Activated CD4-positive, alpha-beta T cell treated with anti-CD3 and anti-CD28 coated beads, Interleukin-2, amount 50 U/mL, for 16 hours (primary cell): ENCODE data around the gene HCST.

ENCODE experiments used
- DNase-seq: peaks from one replicate; pipeline ENCODE4 v3.0.0-alpha.2; 2020

The HCST gene, protein sequence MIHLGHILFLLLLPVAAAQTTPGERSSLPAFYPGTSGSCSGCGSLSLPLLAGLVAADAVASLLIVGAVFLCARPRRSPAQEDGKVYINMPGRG

GRCh38 chr19:35901854-35902661 lies at the start of gene HCST:
Gene HCST, plus strand, starts transcription at chr19:35902529. Its CDS starts 65 bp downstream, at chr19:35902594.
- DNase-seq = peak; percentile 59

DNA sequence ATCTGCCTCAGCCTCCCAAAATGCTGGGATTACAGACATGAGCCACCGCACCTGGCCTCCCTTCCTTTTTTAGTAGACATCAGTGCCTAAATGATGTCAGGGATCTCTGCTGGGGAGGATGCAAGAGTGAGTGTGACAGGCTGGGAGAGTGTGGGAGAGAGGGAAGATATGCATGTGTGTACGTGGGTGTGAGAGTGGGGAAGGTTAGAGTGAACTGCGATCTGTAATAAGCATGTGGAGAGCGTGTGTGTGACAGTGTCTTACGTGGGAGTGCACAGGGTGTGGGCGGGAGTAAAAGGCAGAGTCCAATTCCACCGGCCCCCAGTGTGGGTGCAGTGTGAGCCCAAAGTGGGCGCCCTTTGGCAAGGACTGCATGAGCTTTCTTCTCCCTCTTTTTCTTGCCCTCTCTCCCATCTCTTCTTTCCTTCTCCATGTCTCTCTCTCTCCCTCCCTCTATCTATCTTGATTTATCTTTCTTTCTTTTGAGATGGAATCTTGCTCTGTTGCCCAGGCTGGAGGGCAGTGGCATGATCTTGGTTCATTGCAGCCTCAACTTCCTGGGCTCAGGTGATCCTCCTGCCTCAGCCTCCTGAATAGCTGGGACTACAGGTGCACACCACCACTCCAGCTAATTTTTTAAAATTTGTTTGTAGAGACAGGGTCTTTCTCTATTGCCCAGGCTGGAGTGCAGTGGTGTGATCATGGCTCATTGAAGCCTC lies 49.1 kb upstream of the HCST start:
- DNase-seq = no peak

- DNase-seq = no peak
These were observed 45.7 kb upstream of the HCST start, which contains the start of gene KIRREL2 for GRCh38 chr19:35856546-35857149. Gene KIRREL2, plus strand, starts transcription at chr19:35856911. Its CDS starts 209 bp downstream, at chr19:35857120.

GRCh38 chr19:35858311-35858710 lies 44.0 kb upstream of the HCST start:
- DNase-seq = no peak

- DNase-seq = no peak
These were observed 42.9 kb upstream of the HCST start for GRCh38 chr19:35859414-35859813.

DNA sequence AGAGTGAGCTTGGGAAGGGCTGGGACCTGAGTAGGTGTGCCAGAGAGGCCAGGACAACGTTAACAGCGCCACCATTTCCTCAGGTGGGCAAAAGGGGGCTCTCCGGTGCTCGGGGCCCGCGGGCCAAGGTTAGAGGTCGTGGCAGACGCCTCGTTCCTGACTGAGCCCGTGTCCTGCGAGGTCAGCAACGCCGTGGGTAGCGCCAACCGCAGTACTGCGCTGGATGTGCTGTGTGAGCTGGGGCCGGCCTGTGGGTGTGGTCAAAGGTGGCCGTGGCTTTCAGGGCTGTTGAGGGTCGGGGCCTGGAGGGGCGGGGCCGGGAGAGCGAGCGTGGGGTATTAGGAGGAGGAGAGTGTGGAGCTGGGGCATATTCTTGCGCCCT lies 41.9 kb upstream of the HCST start:
- DNase-seq = no peak

- DNase-seq = no peak
These were observed 41.3 kb upstream of the HCST start for GRCh38 chr19:35860818-35861639.

DNA sequence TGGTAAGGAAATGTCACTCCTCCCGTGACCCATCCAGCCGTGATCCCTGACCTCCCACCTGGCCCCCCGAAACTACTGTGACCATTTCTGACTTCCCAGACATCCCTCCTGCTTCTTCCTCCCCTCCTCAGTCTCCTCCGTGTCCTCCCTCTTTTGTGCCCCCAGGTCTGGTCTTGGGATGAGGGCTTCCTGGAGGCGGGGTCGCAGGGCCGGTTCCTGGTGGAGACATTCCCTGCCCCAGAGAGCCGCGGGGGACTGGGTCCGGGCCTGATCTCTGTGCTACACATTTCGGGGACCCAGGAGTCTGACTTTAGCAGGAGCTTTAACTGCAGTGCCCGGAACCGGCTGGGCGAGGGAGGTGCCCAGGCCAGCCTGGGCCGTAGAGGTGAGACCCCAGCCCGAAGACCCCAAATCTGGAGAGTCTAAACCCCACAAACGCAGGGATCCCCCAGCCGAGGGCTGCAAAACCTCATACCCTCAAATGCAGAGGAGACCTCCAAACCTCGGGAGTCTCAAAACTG lies 40.6 kb upstream of the HCST start:
- no peak for DNase-seq

- DNase-seq = no peak
These were observed 39.8 kb upstream of the HCST start for GRCh38 chr19:35862528-35862927.

DNA sequence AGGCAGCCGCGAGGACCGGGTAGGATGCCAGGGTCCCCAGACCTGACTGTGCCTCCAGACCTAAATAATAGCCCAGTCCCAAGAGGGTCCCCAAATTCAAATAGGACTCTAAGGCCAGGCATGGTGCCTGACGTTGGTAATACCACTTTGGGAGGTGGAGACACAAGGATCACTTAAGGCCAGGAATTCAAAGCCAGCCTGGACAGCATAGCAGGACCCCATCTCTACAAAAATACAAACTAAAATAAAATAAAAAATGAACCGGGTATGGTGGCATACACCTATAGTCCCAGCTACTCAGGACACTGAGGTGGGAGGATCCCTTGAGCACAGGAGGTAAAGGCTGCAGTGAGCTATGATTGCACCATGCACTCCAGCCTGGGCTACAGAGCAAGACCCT lies 39.3 kb upstream of the HCST start:
- DNase-seq = no peak

DNA sequence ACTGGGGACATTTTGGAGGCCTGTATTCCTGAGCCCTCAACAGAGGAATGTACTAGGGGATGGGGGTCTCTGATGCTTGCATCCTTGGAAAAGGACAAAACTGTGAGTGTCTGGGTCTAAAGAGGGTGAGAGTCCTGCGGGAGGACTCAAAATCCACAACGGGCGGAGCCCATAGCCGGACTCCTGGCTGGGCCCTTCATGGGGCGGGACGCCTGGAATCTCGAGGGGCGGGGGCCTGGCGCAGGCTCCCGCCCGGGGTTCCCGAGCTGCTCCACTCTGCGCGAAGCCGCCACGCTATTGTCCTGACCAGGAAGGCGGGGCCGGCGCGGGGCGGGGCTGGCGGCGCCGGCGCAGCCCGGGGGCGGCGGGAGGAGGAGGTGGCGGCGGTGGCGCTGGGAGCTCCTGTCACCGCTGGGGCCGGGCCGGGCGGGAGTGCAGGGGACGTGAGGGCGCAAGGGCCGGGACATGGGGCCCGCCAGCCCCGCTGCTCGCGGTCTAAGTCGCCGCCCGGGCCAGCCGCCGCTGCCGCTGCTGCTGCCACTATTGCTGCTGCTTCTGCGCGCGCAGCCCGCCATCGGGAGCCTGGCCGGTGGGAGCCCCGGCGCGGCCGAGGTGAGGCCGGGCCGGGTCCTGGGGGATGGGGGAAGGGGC lies 34.0 kb upstream of the HCST start, which contains the start of gene APLP1:
APLP1 (plus strand) TSS at position 403 of the 651 bp plus-strand sequence; CDS start at position 466, 63 bp downstream.
- DNase-seq = peak; percentile 56

- DNase-seq = no peak
These were observed 33.5 kb upstream of the HCST start for GRCh38 chr19:35868823-35869326.

- DNase-seq = peak; percentile 91
These were observed 32.8 kb upstream of the HCST start for GRCh38 chr19:35869327-35870123.

DNA sequence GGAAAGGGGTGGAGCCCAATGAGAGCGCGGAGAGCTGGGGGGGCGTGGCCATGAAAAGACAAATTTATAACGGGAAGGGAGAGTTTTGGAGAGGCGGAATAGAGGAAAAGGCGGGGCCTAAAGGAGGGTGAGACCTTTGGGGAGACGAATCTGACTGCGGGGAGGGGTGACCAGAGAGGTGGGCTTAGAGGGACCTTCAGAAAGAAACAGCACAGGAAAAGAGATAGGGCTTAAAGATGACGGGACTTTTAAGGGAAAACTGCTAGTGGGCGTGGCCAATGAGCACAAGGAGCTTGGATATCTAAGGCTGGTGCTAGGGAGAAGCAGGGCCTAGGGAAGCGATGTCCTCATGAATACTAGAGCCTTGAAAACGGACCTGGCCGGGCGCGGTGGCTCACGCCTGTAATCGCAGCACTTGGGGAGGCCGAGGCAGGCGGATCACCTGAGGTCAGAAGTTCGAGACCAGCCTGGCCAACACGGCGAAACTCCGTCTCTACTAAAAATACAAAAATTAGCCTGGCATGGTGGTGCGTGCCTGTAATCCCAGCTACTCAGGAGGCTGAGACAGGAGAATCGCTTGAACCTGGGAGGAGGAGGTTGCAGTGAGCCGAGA lies 32.1 kb upstream of the HCST start:
- DNase-seq = peak; percentile 77

DNA sequence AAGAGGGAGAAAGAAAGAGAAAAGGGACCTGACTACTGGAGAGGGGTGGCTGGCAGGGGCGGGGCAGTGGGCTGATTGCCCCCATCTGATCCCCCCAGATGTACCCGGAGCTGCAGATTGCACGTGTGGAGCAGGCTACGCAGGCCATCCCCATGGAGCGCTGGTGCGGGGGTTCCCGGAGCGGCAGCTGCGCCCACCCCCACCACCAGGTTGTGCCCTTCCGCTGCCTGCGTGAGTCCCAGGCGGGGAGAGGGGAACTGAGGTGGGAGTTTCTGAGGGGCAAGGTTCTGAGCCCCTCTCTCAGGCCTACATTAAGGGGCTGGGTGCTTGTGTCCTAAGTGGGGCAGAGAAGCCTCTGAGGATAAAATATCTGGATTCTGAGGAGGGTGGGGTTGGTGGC lies 31.5 kb upstream of the HCST start:
- DNase-seq = no peak

GRCh38 chr19:35871611-35872010 lies 30.7 kb upstream of the HCST start:
- DNase-seq = no peak

GRCh38 chr19:35872180-35872579 lies 30.1 kb upstream of the HCST start:
- no peak for DNase-seq

- DNase-seq = no peak
These were observed 27.9 kb upstream of the HCST start for GRCh38 chr19:35874392-35874930.

DNA sequence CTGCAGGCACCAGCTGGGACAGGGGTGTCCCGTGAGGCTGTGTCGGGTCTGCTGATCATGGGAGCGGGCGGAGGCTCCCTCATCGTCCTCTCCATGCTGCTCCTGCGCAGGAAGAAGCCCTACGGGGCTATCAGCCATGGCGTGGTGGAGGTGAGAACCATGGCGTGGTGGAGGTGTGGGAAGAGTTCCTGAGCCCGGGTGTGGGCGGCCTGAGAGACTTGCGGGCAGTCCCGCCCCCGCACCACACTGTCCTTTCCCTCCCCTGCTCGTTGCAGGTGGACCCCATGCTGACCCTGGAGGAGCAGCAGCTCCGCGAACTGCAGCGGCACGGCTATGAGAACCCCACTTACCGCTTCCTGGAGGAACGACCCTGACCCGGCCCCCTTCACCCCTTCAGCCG lies 23.3 kb upstream of the HCST start:
- no peak for DNase-seq

- DNase-seq = peak; percentile 80
These were observed 22.5 kb upstream of the HCST start for GRCh38 chr19:35879770-35880317.
